ENCODE measurements around the gene CNTNAP5.
"Not testable (repeated sequence)": the region's sequence is repeated elsewhere in the genome, so short reads cannot be mapped to it uniquely, and the experiment has no call there.

Gene CNTNAP5

GRCh38 chr2:124369181-124369580 lies 344.1 kb downstream of the CNTNAP5 start:
- Histone ChIP-seq H3K9ac (ENCODE audit: low read depth, low read length) (no peak overlapping the region), H3K9me3 (ENCODE audit: control insufficient read depth, insufficient read depth, low read length) (no peaks in the 10 kb centered on the region), H3K36me3 (ENCODE audit: insufficient read depth, low read length) (no peaks in the 10 kb centered on the region), H3K4me1 (ENCODE audit: insufficient read depth, low read length) (no peaks in the 10 kb centered on the region)

- Histone ChIP-seq H3K4me1 (ENCODE audit: insufficient read depth, low read length) (no peaks in the 10 kb centered on the region; the same call in 1 of the 2 replicates), H3K36me3 (ENCODE audit: insufficient read depth, low read length) (no peaks in the 10 kb centered on the region), H3K9me3 (ENCODE audit: control insufficient read depth, insufficient read depth, low read length) (no peaks in the 10 kb centered on the region), H3K9ac (ENCODE audit: low read depth, low read length) (no peak overlapping the region)
These were observed 355.2 kb downstream of the CNTNAP5 start for GRCh38 chr2:124380221-124380749.

DNA sequence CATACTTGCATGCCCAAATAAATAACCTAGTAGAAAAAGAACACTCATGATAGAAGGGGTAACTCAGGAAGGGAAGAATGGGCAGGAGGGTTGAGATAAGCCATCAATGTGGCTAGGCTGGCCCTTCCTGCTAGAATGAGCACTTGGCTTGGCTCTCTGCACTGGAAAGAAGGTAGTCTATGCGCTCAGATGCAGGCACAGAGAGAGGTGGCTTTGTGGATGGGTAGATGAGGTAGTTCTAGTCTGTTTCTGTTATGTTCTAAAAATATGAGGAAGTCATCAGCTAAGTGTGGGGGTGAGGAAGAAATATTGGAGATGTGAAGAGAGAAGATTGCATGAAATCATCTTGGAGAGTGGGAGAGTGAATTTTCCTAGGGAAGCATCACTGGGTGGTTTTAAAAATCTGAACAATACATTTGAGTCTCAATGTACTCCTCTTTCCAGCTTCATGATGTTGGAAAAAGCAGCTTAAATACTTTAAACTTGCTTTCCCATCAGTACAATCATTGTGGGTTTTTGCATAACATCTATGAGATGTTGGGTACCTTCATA lies 357.1 kb downstream of the CNTNAP5 start:
- Histone ChIP-seq H3K4me1 (ENCODE audit: insufficient read depth, low read length) (no peaks in the 10 kb centered on the region; the same call in 1 of the 2 replicates), H3K9ac (ENCODE audit: low read depth, low read length) (no peak overlapping the region), H3K36me3 (ENCODE audit: insufficient read depth, low read length) (no peaks in the 10 kb centered on the region), H3K9me3 (ENCODE audit: control insufficient read depth, insufficient read depth, low read length) (no peaks in the 10 kb centered on the region)

DNA sequence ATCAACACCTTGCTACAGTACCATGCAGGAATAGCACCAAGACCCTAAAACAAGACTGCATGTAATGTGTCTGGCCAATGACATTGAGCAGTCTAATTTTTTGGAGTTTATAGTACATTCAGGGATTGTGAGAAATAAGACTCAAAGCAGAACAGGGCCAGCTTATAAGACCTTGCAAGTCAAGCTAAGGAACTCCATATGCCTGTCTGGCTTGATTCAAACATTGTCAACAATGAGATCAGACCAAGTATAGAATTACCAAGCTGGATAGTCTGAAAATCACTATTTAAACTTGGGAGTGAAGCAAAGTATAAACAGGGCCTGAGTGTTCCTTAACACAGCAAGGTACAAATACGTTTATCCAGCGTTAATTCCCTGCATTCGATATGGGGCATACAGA lies 370.9 kb downstream of the CNTNAP5 start:
- Histone ChIP-seq H3K36me3 (ENCODE audit: insufficient read depth, low read length) (no peaks in the 10 kb centered on the region), H3K9me3 (ENCODE audit: control insufficient read depth, insufficient read depth, low read length) (no peaks in the 10 kb centered on the region), H3K9ac (ENCODE audit: low read depth, low read length) (no peak overlapping the region), H3K4me1 (ENCODE audit: insufficient read depth, low read length) (no peaks in the 10 kb centered on the region)

DNA sequence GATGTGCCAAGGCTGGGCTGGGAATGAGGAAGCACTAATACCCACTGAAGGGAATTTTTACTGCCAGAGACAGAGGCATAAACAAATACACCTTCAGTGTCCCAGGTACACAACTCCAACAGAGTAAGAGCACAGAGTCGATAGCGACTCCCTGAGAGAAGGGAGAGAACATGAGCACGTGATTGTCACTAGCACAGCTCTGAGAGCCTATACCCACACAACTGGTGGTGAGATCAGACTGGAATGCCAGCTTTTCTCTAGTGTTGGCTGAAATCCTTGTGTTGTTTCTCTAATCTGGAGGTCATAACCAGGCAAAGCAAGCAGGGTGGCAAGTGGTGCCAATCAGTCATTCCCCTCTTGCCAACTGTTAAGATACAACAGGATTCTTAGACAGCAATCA lies 377.2 kb downstream of the CNTNAP5 start:
- Histone ChIP-seq H3K4me1 (ENCODE audit: insufficient read depth, low read length) (no peaks in the 10 kb centered on the region), H3K9ac (ENCODE audit: low read depth, low read length) (no peak overlapping the region), H3K36me3 (ENCODE audit: insufficient read depth, low read length) (no peaks in the 10 kb centered on the region), H3K9me3 (ENCODE audit: control insufficient read depth, insufficient read depth, low read length) (no peaks in the 10 kb centered on the region)

DNA sequence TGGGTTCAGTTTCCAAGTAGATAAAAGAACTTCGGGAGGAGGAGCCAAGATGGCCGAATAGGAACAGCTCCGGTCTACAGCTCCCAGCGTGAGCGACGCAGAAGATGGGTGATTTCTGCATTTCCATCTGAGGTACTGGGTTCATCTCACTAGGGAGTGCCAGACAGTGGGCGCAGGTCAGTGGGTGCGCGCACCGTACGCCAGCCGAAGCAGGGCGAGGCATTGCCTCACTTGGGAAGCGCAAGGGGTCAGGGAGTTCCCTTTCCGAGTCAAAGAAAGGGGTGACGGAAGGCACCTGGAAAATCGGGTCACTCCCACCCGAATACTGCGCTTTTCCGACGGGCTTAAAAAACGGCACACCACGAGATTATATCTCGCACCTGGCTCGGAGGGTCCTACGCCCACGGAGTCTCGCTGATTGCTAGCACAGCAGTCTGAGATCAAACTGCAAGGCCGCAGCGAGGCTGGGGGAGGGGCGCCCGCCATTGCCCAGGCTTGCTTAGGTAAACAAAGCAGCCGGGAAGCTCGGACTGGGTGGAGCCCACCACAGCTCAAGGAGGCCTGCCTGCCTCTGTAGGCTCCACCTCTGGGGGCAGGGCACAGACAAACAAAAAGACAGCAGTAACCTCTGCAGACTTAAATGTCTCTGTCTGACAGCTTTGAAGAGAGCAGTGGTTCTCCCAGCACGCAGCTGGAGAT lies 382.9 kb downstream of the CNTNAP5 start:
- H3K4me1 ChIP-seq (ENCODE audit: insufficient read depth, low read length); H3K36me3 ChIP-seq (ENCODE audit: insufficient read depth, low read length); H3K9ac ChIP-seq (ENCODE audit: low read depth, low read length); H3K9me3 ChIP-seq (ENCODE audit: control insufficient read depth, insufficient read depth, low read length): not testable (repeated sequence)

GRCh38 chr2:124424074-124424473 lies 399.0 kb downstream of the CNTNAP5 start:
- no peak overlapping the region for H3K9ac ChIP-seq (ENCODE audit: low read depth, low read length)
- H3K4me1 ChIP-seq (ENCODE audit: insufficient read depth, low read length) = no peaks in the 10 kb centered on the region; the same call in 1 of the 2 replicates
- no peaks in the 10 kb centered on the region for H3K9me3 ChIP-seq (ENCODE audit: control insufficient read depth, insufficient read depth, low read length)
- no peaks in the 10 kb centered on the region for H3K36me3 ChIP-seq (ENCODE audit: insufficient read depth, low read length)

DNA sequence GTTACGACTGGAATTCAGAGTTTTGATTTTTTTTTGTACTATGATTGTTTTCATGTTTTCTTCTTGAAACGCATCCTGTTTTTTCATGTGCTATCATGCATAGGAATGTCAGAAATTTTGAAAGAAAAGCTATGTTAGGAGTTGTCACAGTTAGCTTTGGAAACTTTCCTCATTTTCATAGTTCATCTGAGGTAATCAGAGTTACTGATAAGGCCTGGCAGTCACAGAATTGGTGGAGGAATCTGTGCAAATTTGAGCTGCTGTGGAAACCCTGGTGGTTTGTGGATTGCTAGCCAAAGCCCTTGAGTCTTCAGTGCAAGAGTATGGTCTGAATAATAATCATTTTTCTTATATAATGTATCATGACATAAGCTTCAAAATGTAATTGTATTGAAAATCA lies 401.0 kb downstream of the CNTNAP5 start:
- Histone ChIP-seq H3K9ac (ENCODE audit: low read depth, low read length) (no peak overlapping the region), H3K9me3 (ENCODE audit: control insufficient read depth, insufficient read depth, low read length) (no peaks in the 10 kb centered on the region), H3K36me3 (ENCODE audit: insufficient read depth, low read length) (no peaks in the 10 kb centered on the region), H3K4me1 (ENCODE audit: insufficient read depth, low read length) (no peaks in the 10 kb centered on the region; the same call in 1 of the 2 replicates)

- no peaks in the 10 kb centered on the region for H3K36me3 ChIP-seq (ENCODE audit: insufficient read depth, low read length)
- H3K9ac ChIP-seq (ENCODE audit: low read depth, low read length) = no peak overlapping the region
- H3K9me3 ChIP-seq (ENCODE audit: control insufficient read depth, insufficient read depth, low read length) = no peaks in the 10 kb centered on the region
- H3K4me1 ChIP-seq (ENCODE audit: insufficient read depth, low read length) = no peaks in the 10 kb centered on the region; the same call in 1 of the 2 replicates
These were observed 401.5 kb downstream of the CNTNAP5 start for GRCh38 chr2:124426625-124427024.

DNA sequence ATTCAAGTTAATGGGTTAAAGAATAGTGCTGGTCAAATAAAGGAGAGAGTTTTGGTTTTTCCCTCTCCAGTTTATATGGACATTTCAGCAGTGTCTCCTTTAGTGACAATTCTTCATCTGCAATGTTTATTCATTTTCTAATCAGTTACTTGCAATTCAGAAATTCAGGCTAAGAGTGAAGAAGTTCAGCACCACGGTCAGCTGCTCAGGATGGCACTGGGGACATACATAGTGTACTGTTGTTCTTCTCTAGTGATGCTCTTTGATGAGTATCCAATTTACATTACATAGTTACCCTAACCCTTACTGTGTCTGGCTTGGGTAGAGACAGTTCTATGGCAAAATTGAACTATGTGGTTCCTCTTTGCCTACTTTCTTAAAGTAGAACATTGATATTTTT lies 412.7 kb downstream of the CNTNAP5 start:
- Histone ChIP-seq H3K36me3 (ENCODE audit: insufficient read depth, low read length) (no peaks in the 10 kb centered on the region), H3K4me1 (ENCODE audit: insufficient read depth, low read length) (no peaks in the 10 kb centered on the region), H3K9ac (ENCODE audit: low read depth, low read length) (no peak overlapping the region), H3K9me3 (ENCODE audit: control insufficient read depth, insufficient read depth, low read length) (no peaks in the 10 kb centered on the region)

DNA sequence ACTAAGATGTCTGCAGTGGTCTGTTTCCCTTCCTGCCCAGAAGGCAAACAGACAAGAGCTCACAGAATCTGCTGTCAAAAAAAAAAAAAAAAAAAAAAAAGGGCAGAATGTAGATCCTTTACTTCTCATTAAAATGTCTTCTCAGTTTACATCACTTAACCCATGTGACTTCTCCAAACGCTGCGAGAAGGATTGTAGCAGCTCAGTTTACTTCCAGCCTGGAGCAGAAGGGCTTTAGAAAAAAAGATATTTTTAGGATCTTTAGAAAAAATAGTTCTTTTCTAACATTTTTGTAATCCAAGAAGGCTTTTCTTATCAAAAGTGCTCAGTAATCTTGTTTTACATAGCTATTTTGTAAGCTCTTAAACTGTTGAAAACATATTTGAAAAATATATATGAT lies 425.4 kb downstream of the CNTNAP5 start:
- Histone ChIP-seq H3K36me3 (ENCODE audit: insufficient read depth, low read length) (no peaks in the 10 kb centered on the region), H3K4me1 (ENCODE audit: insufficient read depth, low read length) (no peaks in the 10 kb centered on the region; the same call in 1 of the 2 replicates), H3K9ac (ENCODE audit: low read depth, low read length) (no peak overlapping the region), H3K9me3 (ENCODE audit: control insufficient read depth, insufficient read depth, low read length) (no peaks in the 10 kb centered on the region)

- H3K36me3 ChIP-seq (ENCODE audit: insufficient read depth, low read length) = no peaks in the 10 kb centered on the region
- no peaks in the 10 kb centered on the region for H3K9me3 ChIP-seq (ENCODE audit: control insufficient read depth, insufficient read depth, low read length)
- no peak overlapping the region for H3K9ac ChIP-seq (ENCODE audit: low read depth, low read length)
- H3K4me1 ChIP-seq (ENCODE audit: insufficient read depth, low read length) = peaks cover 5% of the 10 kb centered on the region
These were observed 451.2 kb downstream of the CNTNAP5 start for GRCh38 chr2:124476291-124476690.

DNA sequence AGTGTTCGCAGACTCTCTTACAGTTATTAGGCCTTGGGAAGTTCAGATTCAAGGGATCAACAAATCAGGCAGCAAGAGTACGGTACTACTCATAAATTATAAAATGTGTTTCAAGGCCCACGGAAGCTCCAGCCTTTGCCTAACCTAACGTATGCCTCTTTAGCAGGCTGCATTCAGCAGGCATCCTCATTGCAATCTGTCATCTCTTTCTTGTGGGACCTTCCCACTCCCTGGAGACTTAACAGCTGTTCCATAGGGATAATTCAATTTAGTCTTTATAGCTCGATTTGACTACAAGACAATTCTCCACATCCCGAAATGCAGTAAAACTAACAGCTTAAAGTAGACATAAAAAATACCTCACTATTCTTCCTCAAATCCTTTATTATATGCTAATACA lies 453.7 kb downstream of the CNTNAP5 start:
- Histone ChIP-seq H3K9ac (ENCODE audit: low read depth, low read length) (no peak overlapping the region), H3K4me1 (ENCODE audit: insufficient read depth, low read length) (peaks cover 10% of the 10 kb centered on the region), H3K9me3 (ENCODE audit: control insufficient read depth, insufficient read depth, low read length) (no peaks in the 10 kb centered on the region), H3K36me3 (ENCODE audit: insufficient read depth, low read length) (no peaks in the 10 kb centered on the region)

DNA sequence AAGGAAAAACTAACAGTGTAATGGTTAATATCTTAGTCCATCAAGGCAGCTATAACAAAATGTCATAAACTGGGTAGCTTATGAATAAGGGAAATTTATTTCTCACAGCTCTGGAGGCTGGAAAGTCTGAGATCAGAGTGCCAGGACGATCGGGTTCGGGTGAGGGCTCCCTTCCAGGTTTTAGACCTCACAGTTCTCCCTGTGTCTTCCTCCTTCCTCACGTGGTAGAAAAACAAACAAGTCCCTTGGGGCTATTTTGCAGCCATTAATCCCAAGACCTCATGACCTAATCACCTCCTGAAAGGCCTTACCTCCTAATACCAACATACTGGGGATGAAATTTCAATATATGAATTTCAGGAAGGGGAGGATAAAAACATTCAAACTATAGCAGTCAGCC lies 455.9 kb downstream of the CNTNAP5 start:
- Histone ChIP-seq H3K36me3 (ENCODE audit: insufficient read depth, low read length) (no peaks in the 10 kb centered on the region), H3K9ac (ENCODE audit: low read depth, low read length) (no peak overlapping the region)

DNA sequence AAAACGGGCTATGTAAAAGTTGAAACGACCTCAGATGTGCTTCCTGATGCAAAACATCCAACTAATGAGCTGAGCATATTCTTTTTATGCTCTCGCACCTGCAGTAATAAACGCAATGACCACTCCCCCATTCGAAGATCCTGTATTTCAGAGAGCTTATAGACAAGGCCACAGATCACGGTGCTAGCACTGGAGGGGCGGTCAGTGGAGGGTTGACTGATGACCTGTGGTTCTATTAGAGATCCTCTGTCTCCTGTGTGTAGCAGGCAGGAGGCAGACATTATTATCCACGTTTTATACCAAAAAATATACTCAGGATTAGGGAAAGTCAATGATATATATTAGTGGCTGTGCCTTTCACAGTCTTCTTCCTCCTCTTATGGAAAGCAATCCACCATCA lies 457.0 kb downstream of the CNTNAP5 start:
- Histone ChIP-seq H3K36me3 (ENCODE audit: insufficient read depth, low read length) (no peaks in the 10 kb centered on the region), H3K4me1 (ENCODE audit: insufficient read depth, low read length) (peaks cover 5% of the 10 kb centered on the region; the same call in 1 of the 2 replicates), H3K9ac (ENCODE audit: low read depth, low read length) (no peak overlapping the region), H3K9me3 (ENCODE audit: control insufficient read depth, insufficient read depth, low read length) (no peaks in the 10 kb centered on the region)

More for the DNA sequence above, 455.9 kb downstream of the CNTNAP5 start:
- no peaks in the 10 kb centered on the region for H3K9me3 ChIP-seq (ENCODE audit: control insufficient read depth, insufficient read depth, low read length)
- H3K4me1 ChIP-seq (ENCODE audit: insufficient read depth, low read length) = peaks cover 10% of the 10 kb centered on the region
